Endothelial cell of umbilical vein (primary cell): Measurements from ENCODE around the gene CCDC69. TPM values are rescaled to one million over a fixed set of nuclear protein-coding genes. Genes with fewer than 3 reads are reported as not detected.

Experiments
- BruUV-seq: library from RNA; stranded (reverse); fragments of 400-500 nt; replicated peaks from 2 replicates; lab custom pipeline; 2021; lab: Mats Ljungman, UMichigan
- CTCF ChIA-PET: fragments of 300-600, 350-600 bp; sonication (Branson Sonifier 250); formaldehyde crosslinking; loops from one replicate; lab custom pipeline; 2021; ENCODE audit warnings: antibody characterized with exemption, inconsistent platforms; lab: Charles Lee
- POLR2A ChIA-PET: fragments of 300-600, 350-600 bp; sonication (Branson Sonifier 250); formaldehyde crosslinking; loops from one replicate; lab custom pipeline; 2021; ENCODE audit warnings: antibody characterized with exemption, inconsistent platforms; lab: Charles Lee
- DNase-seq: peaks from one replicate; pipeline ENCODE4 v3.0.0-alpha.2; 2011; ENCODE audit warnings: low read depth, low spot score
- FAIRE-seq: peaks from 2 replicates; lab custom pipeline; 2011; peaks lifted over from hg19 to GRCh38; lab: Jason Lieb, UNC
- H2AFZ ChIP-seq: 2 replicates; pipeline ENCODE4 v1.6.0; 2012; ENCODE audit warnings: low read depth, low read length, control low read depth, inconsistent platforms
- H3K27ac ChIP-seq: 2 replicates; pipeline ENCODE4 v1.5.1; 2011; ENCODE audit warnings: low read depth, mild to moderate bottlenecking, control low read depth, low read length, moderate library complexity; ENCODE audit not compliant: insufficient read depth
- H3K27me3 ChIP-seq, 2 experiments: 2 replicates each; pipeline versions ENCODE4 v1.6.0 to v1.6.1; 2011; ENCODE audit warnings: low read length in 2 of 2, mixed read lengths in 1 of 2; ENCODE audit not compliant: control insufficient read depth in 2 of 2, insufficient read depth in 2 of 2
- H3K36me3 ChIP-seq, 2 experiments: 2 replicates in 1 of 2; 3 replicates in 1 of 2; pipeline ENCODE4 v1.5.1; 2011; ENCODE audit warnings: low read length in 2 of 2, mild to moderate bottlenecking in 1 of 2, moderate library complexity in 1 of 2; ENCODE audit not compliant: control insufficient read depth in 2 of 2, insufficient read depth in 2 of 2; ENCODE audit errors: extremely low read depth in 1 of 2
- H3K4me1 ChIP-seq: 3 replicates; pipeline ENCODE4 v1.5.1; 2011; ENCODE audit warnings: mild to moderate bottlenecking, low read length; ENCODE audit not compliant: control insufficient read depth, insufficient read depth; ENCODE audit errors: extremely low read depth
- H3K4me2 ChIP-seq: 2 replicates; pipeline ENCODE4 v1.6.1; 2011; ENCODE audit warnings: low read length, control low read depth, mixed read lengths; ENCODE audit not compliant: insufficient read depth
- H3K4me3 ChIP-seq, 3 experiments: fragments of 200-600 bp in 1 of 3; sonication (generic), shearing (Covaris generic) in 1 of 3; replicated peaks in 1 of 3; 2 replicates each; pipeline ENCODE4 v1.5.1; 2011 to 2016; ENCODE audit warnings: control low read depth in 3 of 3, low read length in 3 of 3, mild to moderate bottlenecking in 2 of 3, inconsistent platforms in 1 of 3, low read depth in 1 of 3, moderate library complexity in 1 of 3; ENCODE audit not compliant: insufficient read depth in 1 of 3
- H3K79me2 ChIP-seq: 2 replicates; pipeline ENCODE4 v1.6.0; 2012; ENCODE audit warnings: low read length, inconsistent platforms; ENCODE audit not compliant: control insufficient read depth, insufficient read depth
- H3K9ac ChIP-seq: replicated peaks from 2 replicates; pipeline ENCODE3; 2011; ENCODE audit warnings: low read length, control low read depth; ENCODE audit not compliant: insufficient read depth; ENCODE audit errors: extremely low read depth
- H3K9me1 ChIP-seq: replicated peaks from 3 replicates; pipeline ENCODE4 v1.6.0; 2011; ENCODE audit warnings: mild to moderate bottlenecking, low read length; ENCODE audit not compliant: control insufficient read depth, insufficient read depth; ENCODE audit errors: extremely low read depth
- H3K9me3 ChIP-seq: replicated peaks from 2 replicates; pipeline ENCODE4 v1.5.1; 2012; ENCODE audit warnings: low read length, inconsistent platforms; ENCODE audit not compliant: control insufficient read depth, insufficient read depth
- H4K20me1 ChIP-seq: replicated peaks from 2 replicates; pipeline ENCODE3; 2011; ENCODE audit warnings: mild to moderate bottlenecking, low read length; ENCODE audit not compliant: control insufficient read depth, insufficient read depth; ENCODE audit errors: extremely low read depth
- EZH2 ChIP-seq: IDR thresholded peaks from 2 replicates; pipeline ENCODE4 v1.6.1; 2012; ENCODE audit warnings: borderline replicate concordance, low read depth, mild to moderate bottlenecking, moderate library complexity, low read length, inconsistent platforms; ENCODE audit not compliant: severe bottlenecking
- FOS ChIP-seq: IDR thresholded peaks from 2 replicates; pipeline ENCODE4 v1.6.1; 2011; ENCODE audit warnings: mild to moderate bottlenecking, low read length, moderate library complexity, borderline replicate concordance; ENCODE audit not compliant: insufficient read depth
- GATA2 ChIP-seq: IDR thresholded peaks from 2 replicates; pipeline ENCODE4 v1.7.0; 2011; ENCODE audit warnings: low read depth, mild to moderate bottlenecking, moderate library complexity, mixed read lengths, low read length; ENCODE audit not compliant: insufficient read length, insufficient read depth
- JUN ChIP-seq: IDR thresholded peaks from 2 replicates; pipeline ENCODE4 v1.6.1; 2011; ENCODE audit warnings: borderline replicate concordance, low read depth; ENCODE audit not compliant: insufficient read length, insufficient read depth
- MYC ChIP-seq: IDR thresholded peaks from one replicate; pipeline ENCODE4 v1.6.1; 2011; ENCODE audit warnings: mild to moderate bottlenecking, low read depth, low read length
- POLR2A ChIP-seq: IDR thresholded peaks from 2 replicates; pipeline ENCODE4 v1.6.1; 2012; ENCODE audit warnings: low read depth, mild to moderate bottlenecking, control low read depth, low read length
- POLR2AphosphoS5 ChIP-seq: IDR thresholded peaks from 2 replicates; pipeline ENCODE4 v1.6.1; 2012; ENCODE audit warnings: low read depth, mild to moderate bottlenecking, control low read depth, low read length, moderate library complexity; ENCODE audit not compliant: insufficient read depth
- dilution Hi-C: fragments of 300-500 bp; cut with MboI; formaldehyde crosslinking; loops from one replicate; pipeline ENCODE4 v1.15.0; 2019; ENCODE audit warnings: low sequenced_read_pairs; ENCODE audit not compliant: extremely low pct_ligation_motif_present
- intact Hi-C: fragments of 100-400 bp; cut with micrococcal nuclease; formaldehyde crosslinking; loops from one replicate; pipeline ENCODE4 v1.10.0; 2022
- polyA plus RNA-seq, 4 experiments: library from polyadenylated mRNA; depleted of rRNA in 3 of 4; stranded (reverse) in 3 of 4; unstranded in 1 of 4; fragments of >200 nt; gene quantifications; 2 replicates each; pipeline versions ENCODE4 v1.2.1 to v1.2.3, GENCODE V29; 2011 to 2012; ENCODE audit warnings: missing spikeins in 1 of 4
- total RNA-seq: library from RNA; stranded (reverse); gene quantifications from 2 replicates; pipeline ENCODE4 v1.2.3, GENCODE V29; 2021
- TF ChIP-seq, protein P1 (sequence below), 2 donors: IDR thresholded peaks; 1 replicate in 1 of 2; 2 replicates in 1 of 2; pipeline ENCODE4 v1.5.1; 2011; ENCODE audit warnings: low read length in 2 of 2, mild to moderate bottlenecking in 2 of 2, moderate library complexity in 2 of 2, control low read depth in 1 of 2, inconsistent platforms in 1 of 2, low read depth in 1 of 2; ENCODE audit not compliant: insufficient read depth in 1 of 2; ENCODE audit errors: extremely low read depth in 1 of 2
- TF ChIP-seq, protein P2 (sequence below): IDR thresholded peaks from 2 replicates; pipeline ENCODE4 v1.6.1; 2011; ENCODE audit not compliant: insufficient read depth, insufficient read length

CCDC69 gene
- total and polyA plus RNA-seq, 2 donors (not counting 3 experiments of a cell fraction or from before 2014, with no cell fraction given), result 4.1 to 4.5 TPM

- FAIRE-seq (no peak), DNase-seq (no peak)
- H3K9me1 ChIP-seq, result no peaks in the 10 kb centered on the region
- no peak overlapping the region for H3K4me2 ChIP-seq
- no peaks in the 10 kb centered on the region for H3K36me3 ChIP-seq
- POLR2A ChIA-PET, result no interaction called here
- TF ChIP-seq GATA2 (no peak), JUN (no peak), MYC (no peak), POLR2AphosphoS5 (no peak), FOS (no peak), POLR2A (no peak), EZH2 (no peak)
- TF ChIP-seq, protein P1, sequence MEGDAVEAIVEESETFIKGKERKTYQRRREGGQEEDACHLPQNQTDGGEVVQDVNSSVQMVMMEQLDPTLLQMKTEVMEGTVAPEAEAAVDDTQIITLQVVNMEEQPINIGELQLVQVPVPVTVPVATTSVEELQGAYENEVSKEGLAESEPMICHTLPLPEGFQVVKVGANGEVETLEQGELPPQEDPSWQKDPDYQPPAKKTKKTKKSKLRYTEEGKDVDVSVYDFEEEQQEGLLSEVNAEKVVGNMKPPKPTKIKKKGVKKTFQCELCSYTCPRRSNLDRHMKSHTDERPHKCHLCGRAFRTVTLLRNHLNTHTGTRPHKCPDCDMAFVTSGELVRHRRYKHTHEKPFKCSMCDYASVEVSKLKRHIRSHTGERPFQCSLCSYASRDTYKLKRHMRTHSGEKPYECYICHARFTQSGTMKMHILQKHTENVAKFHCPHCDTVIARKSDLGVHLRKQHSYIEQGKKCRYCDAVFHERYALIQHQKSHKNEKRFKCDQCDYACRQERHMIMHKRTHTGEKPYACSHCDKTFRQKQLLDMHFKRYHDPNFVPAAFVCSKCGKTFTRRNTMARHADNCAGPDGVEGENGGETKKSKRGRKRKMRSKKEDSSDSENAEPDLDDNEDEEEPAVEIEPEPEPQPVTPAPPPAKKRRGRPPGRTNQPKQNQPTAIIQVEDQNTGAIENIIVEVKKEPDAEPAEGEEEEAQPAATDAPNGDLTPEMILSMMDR (IDR thresholded peaks at IDR 0.05; ENCODE audit: extremely low read depth in 1 of 2, insufficient read depth in 1 of 2, low read depth in 1 of 2, low read length in 2 of 2), result no peak
- TF ChIP-seq, protein P2, sequence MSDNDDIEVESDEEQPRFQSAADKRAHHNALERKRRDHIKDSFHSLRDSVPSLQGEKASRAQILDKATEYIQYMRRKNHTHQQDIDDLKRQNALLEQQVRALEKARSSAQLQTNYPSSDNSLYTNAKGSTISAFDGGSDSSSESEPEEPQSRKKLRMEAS, result no peak
- BruUV-seq, result no TSS peak
- H3K79me2 ChIP-seq, result no peaks in the 10 kb centered on the region
- H2AFZ ChIP-seq, result no peak overlapping the region
- no peaks in the 10 kb centered on the region for H3K27me3 ChIP-seq
- dilution Hi-C loops (no loop called here), intact Hi-C loops (no loop called here)
- CTCF ChIA-PET, result no interaction called here
- no peaks in the 10 kb centered on the region for H3K9me3 ChIP-seq
- no peak overlapping the region for H3K9ac ChIP-seq
- no peak overlapping the region for H3K4me3 ChIP-seq
- H3K4me1 ChIP-seq, result peaks cover 8% of the 10 kb centered on the region
- no peak overlapping the region for H3K27ac ChIP-seq
- no peaks in the 10 kb centered on the region for H4K20me1 ChIP-seq
These were observed 18.5 kb downstream of the CCDC69 start for GRCh38 chr5:151205411-151205810.
